Fibroblast of skin of scalp (primary cell): ENCODE measurements around the gene C6orf15. TPM values are rescaled to one million over a fixed set of nuclear protein-coding genes. Genes with fewer than 3 reads are reported as not detected.
A peak's percentile ranks its signal among the peaks of the same experiment; 100 is the strongest.

Experiments
- DNase-seq: peaks from one replicate; pipeline ENCODE4 v3.0.0-alpha.2; 2013
- polyA plus RNA-seq, 2 experiments: library from polyadenylated mRNA; unstranded; fragments of 120-200 nt; gene quantifications; one replicate each; pipeline ENCODE4 v1.2.1, GENCODE V29; 2013; ENCODE audit not compliant: insufficient read length in 2 of 2

The C6orf15 gene
- polyA plus RNA-seq (2013, experiment 1 of 2; ENCODE audit: insufficient read length), result not detected
- polyA plus RNA-seq (2013, experiment 2 of 2; ENCODE audit: insufficient read length), result not detected

- DNase-seq, result no peak
Observed at GRCh38 chr6:31112478-31112877, at the start of gene C6orf15. Gene C6orf15 (minus strand): TSS chr6:31112575. CDS start chr6:31112555, 20 bp downstream.

- no peak for DNase-seq
Observed at GRCh38 chr6:31161216-31162126, 49.1 kb upstream of the C6orf15 start.

- DNase-seq, result no peak
Observed at GRCh38 chr6:31158863-31159855, 46.8 kb upstream of the C6orf15 start.

- DNase-seq, result peak; percentile 99
Observed at GRCh38 chr6:31158140-31158862, 45.9 kb upstream of the C6orf15 start, which contains the start of gene TCF19. Gene TCF19 (plus strand): TSS chr6:31158589. CDS start chr6:31159470, 881 bp downstream.

GRCh38 chr6:31157513-31158139 lies 45.3 kb upstream of the C6orf15 start, which contains the start of gene CCHCR1:
Gene CCHCR1 (minus strand): TSS chr6:31157802. CDS start chr6:31157600, 202 bp downstream.
- no peak for DNase-seq

- no peak for DNase-seq
Observed at GRCh38 chr6:31156641-31157040, 44.3 kb upstream of the C6orf15 start.

- DNase-seq, result no peak
Observed at GRCh38 chr6:31154436-31154835, 42.1 kb upstream of the C6orf15 start.

- DNase-seq, result no peak
Observed at GRCh38 chr6:31152781-31153180, 40.4 kb upstream of the C6orf15 start.

GRCh38 chr6:31149827-31150447 lies 37.6 kb upstream of the C6orf15 start:
- DNase-seq, result no peak

- DNase-seq, result no peak
Observed at GRCh38 chr6:31145386-31145785, 33.0 kb upstream of the C6orf15 start.

- DNase-seq, result no peak
Observed at GRCh38 chr6:31144970-31145340, 32.6 kb upstream of the C6orf15 start.

- no peak for DNase-seq
Observed at GRCh38 chr6:31144296-31144969, 32.1 kb upstream of the C6orf15 start.

GRCh38 chr6:31143148-31143547 lies 30.8 kb upstream of the C6orf15 start:
- DNase-seq, result peak; percentile 70

GRCh38 chr6:31142361-31142761 lies 30.0 kb upstream of the C6orf15 start:
- DNase-seq, result no peak

GRCh38 chr6:31140643-31141042 lies 28.3 kb upstream of the C6orf15 start:
- DNase-seq, result no peak

- peak; percentile 93 for DNase-seq
Observed at GRCh38 chr6:31139599-31139998, 27.2 kb upstream of the C6orf15 start.

- no peak for DNase-seq
Observed at GRCh38 chr6:31138982-31139381, 26.6 kb upstream of the C6orf15 start, which contains the start of gene PSORS1C2. Gene PSORS1C2 (minus strand): TSS chr6:31139066. CDS start chr6:31139026, 40 bp downstream.

GRCh38 chr6:31135710-31136109 lies 23.3 kb upstream of the C6orf15 start:
- no peak for DNase-seq

GRCh38 chr6:31132806-31133205 lies 20.4 kb upstream of the C6orf15 start:
- DNase-seq, result no peak

GRCh38 chr6:31131595-31131994 lies 19.2 kb upstream of the C6orf15 start:
- no peak for DNase-seq
